Tibial nerve (tissue), 4 donors: ENCODE results near the gene ARID1B. TPM values are rescaled to one million over a fixed set of nuclear protein-coding genes. Genes with fewer than 3 reads are reported as not detected.

Experiments
- DNase-seq, 2 donors: peaks; one replicate each; pipeline ENCODE4 v3.0.0-alpha.2; 2019; ENCODE audit warnings: low spot score in 2 of 2
- H3K27ac ChIP-seq, 4 donors: fragments of 200-600 bp; sonication (generic) in 3 of 4; one replicate each; pipeline ENCODE4 v1.5.1; 2017 to 2019; ENCODE audit warnings: mild to moderate bottlenecking in 1 of 4
- H3K27me3 ChIP-seq, 2 donors: fragments of 200-600 bp; sonication (generic) in 1 of 2; one replicate each; pipeline versions ENCODE4 v1.5.1 to v1.6.0; 2017 to 2019
- H3K36me3 ChIP-seq, 3 donors: fragments of 200-600 bp; sonication (generic); one replicate each; pipeline ENCODE4 v1.5.1; 2018 to 2019
- H3K4me1 ChIP-seq, 4 donors: fragments of 200-600 bp; sonication (generic) in 3 of 4; one replicate each; pipeline ENCODE4 v1.5.1; 2017 to 2019
- H3K4me3 ChIP-seq, 4 donors: fragments of 200-600 bp; sonication (generic) in 3 of 4; one replicate each; pipeline ENCODE4 v1.5.1; 2017 to 2019; ENCODE audit warnings: mild to moderate bottlenecking in 1 of 4, moderate library complexity in 1 of 4
- H3K9me3 ChIP-seq, 4 donors: fragments of 200-600 bp; sonication (generic) in 3 of 4; one replicate each; pipeline ENCODE4 v1.5.1; 2017 to 2019
- EP300 ChIP-seq, 2 donors: sonication (generic); formaldehyde crosslinking; IDR thresholded peaks; one replicate each; pipeline ENCODE4 v1.6.1; 2017; ENCODE audit warnings: antibody characterized with exemption in 2 of 2, mild to moderate bottlenecking in 1 of 2
- POLR2A ChIP-seq, 2 donors: fragments of 450-650 bp; IDR thresholded peaks; one replicate each; pipeline ENCODE4 v1.6.1; 2017; ENCODE audit warnings: antibody characterized with exemption in 2 of 2, mild to moderate bottlenecking in 2 of 2, moderate library complexity in 2 of 2
- WGBS, 2 donors: methylation state at CpG; one replicate each; pipeline ENCODE4 v1.1.5; 2018; 5-methylcytosine and 5-hydroxymethylcytosine counted together
- total RNA-seq, 4 donors: library from RNA; depleted of rRNA; stranded (reverse); fragments of >200 nt; gene quantifications; one replicate each; pipeline ENCODE4 v1.1.0, GENCODE V29; 2016
- TF ChIP-seq, protein P1 (sequence below), 5 experiments: fragments of 200-600 bp in 3 of 5; fragments of 450-650 bp in 2 of 5; sonication (generic) in 3 of 5; IDR thresholded peaks; one replicate each; pipeline ENCODE4 v1.5.1; 2016 to 2019; ENCODE audit warnings: antibody characterized with exemption in 5 of 5, mild to moderate bottlenecking in 3 of 5, moderate library complexity in 2 of 5

ARID1B gene
- total RNA-seq, 4 donors from 2014 or later, result 91.5 to 123 (median 110) TPM

DNA sequence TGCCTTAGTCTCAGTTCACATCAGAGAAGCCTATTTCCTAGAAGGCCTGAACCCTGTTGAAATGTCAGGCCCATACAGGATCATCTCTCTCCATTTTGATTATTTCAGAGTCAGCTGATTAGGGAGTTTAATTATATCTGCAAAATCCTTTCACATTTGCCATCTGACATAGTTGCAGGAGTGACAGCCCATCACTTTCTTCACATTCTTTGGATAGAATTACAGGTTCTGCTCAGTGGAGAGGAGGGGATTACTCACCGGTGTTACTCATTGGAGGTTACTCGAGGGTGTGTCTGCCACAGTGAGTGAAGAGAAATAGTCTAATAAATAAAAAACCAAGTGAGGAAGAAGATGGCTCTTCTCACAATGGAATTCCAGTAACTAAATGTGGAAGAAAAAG, 329.3 kb downstream of the ARID1B start:
- H3K36me3 ChIP-seq, result peaks cover 0 to 12% (median 0%) of the 10 kb centered on the region in 3 donors
- H3K9me3 ChIP-seq, result no peaks in the 10 kb centered on the region
- WGBS, 2 donors, result 91 to 92% methylated on average over 2 of the region's 2 CpGs

DNA sequence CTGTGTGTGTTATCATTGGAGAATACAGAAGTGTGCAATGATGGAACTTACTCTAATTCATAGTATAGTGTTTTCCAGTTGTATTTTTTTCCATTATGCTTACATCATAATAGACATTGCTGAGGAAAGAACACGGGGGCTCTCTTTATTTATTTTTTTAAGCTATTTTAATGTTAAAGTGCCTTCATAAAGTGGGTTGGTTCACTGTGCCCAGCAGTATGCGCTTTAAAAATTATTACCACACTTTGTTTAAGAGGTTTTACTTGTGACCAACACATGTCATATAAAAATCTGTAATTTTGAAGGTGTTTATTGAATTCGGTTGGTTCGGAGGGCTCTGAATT, 330.4 kb downstream of the ARID1B start:
- DNase-seq, result no peak
- Histone ChIP-seq H3K4me1 (peaks cover 0 to 24% (median 6%) of the 10 kb centered on the region in 4 donors), H3K36me3 (peaks cover 0 to 20% (median 0%) of the 10 kb centered on the region in 3 donors), H3K9me3 (no peaks in the 10 kb centered on the region), H3K27ac (peak overlapping the region in 1 of 4 donors; percentile 60), H3K27me3 (no peaks in the 10 kb centered on the region), H3K4me3 (no peak overlapping the region)
- 57 to 60% methylated on average over 4 of the region's 4 CpGs for WGBS, 2 donors
- no peak for TF ChIP-seq POLR2A (IDR thresholded peaks at IDR 0.05)
- TF ChIP-seq, protein P1, sequence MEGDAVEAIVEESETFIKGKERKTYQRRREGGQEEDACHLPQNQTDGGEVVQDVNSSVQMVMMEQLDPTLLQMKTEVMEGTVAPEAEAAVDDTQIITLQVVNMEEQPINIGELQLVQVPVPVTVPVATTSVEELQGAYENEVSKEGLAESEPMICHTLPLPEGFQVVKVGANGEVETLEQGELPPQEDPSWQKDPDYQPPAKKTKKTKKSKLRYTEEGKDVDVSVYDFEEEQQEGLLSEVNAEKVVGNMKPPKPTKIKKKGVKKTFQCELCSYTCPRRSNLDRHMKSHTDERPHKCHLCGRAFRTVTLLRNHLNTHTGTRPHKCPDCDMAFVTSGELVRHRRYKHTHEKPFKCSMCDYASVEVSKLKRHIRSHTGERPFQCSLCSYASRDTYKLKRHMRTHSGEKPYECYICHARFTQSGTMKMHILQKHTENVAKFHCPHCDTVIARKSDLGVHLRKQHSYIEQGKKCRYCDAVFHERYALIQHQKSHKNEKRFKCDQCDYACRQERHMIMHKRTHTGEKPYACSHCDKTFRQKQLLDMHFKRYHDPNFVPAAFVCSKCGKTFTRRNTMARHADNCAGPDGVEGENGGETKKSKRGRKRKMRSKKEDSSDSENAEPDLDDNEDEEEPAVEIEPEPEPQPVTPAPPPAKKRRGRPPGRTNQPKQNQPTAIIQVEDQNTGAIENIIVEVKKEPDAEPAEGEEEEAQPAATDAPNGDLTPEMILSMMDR (IDR thresholded peaks at IDR 0.05), result no peak
- no peak for TF ChIP-seq EP300 (IDR thresholded peaks at IDR 0.05)

More for the DNA sequence above, 329.3 kb downstream of the ARID1B start:
- Histone ChIP-seq H3K4me3 (no peak overlapping the region), H3K4me1 (peaks cover 0 to 24% (median 6%) of the 10 kb centered on the region in 4 donors), H3K27ac (no peak overlapping the region), H3K27me3 (no peaks in the 10 kb centered on the region)
- no peak for TF ChIP-seq EP300 (IDR thresholded peaks at IDR 0.05)
- TF ChIP-seq, protein P1 (IDR thresholded peaks at IDR 0.05), result no peak
- TF ChIP-seq POLR2A (IDR thresholded peaks at IDR 0.05), result no peak
- DNase-seq, result no peak

DNA sequence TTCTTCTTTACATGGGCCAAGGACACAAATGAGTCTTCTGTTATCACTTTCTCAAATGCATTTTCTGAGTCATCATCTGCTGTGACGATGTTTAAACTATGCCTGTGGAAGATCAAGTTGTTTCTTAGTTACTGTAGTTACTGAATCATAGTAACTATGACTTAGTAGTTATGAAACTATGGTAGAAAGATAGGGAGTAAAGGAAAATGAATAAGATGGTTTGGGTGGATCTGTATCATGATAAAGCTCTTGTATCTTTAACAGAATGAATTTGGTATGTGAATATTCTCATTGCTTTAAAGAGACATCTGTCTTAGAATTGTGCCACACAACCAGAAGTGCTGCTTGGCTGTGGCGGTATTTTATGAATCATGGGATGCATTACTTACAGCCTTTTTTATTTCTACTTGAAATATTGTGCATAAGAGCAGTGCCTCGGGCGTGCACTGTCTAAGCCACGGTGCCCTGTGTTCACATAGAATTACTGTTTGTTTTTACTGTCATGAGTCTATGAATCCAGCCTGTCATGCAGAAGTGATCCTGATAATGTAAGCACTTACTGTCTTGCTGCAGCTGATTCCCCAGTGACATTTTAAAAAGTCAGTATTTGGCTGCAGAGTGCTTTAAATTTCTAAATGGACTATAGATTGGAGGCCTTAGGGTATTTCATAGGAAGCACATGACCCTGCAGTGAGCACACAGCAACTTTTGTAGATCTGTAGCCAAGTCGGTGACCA, 330.9 kb downstream of the ARID1B start:
- Histone ChIP-seq H3K27ac (peak overlapping the region in 1 of 4 donors; percentile 60), H3K27me3 (no peaks in the 10 kb centered on the region), H3K4me1 (peaks cover 0 to 24% (median 6%) of the 10 kb centered on the region in 4 donors), H3K9me3 (no peaks in the 10 kb centered on the region), H3K36me3 (peaks cover 0 to 23% (median 0%) of the 10 kb centered on the region in 3 donors), H3K4me3 (no peak overlapping the region)
- WGBS, 2 donors, result 27 to 33% methylated on average over 6 of the region's 6 CpGs
- no peak for DNase-seq
- TF ChIP-seq, protein P1 (IDR thresholded peaks at IDR 0.05), result no peak
- TF ChIP-seq EP300 (IDR thresholded peaks at IDR 0.05), result no peak
- TF ChIP-seq POLR2A (IDR thresholded peaks at IDR 0.05), result no peak

DNA sequence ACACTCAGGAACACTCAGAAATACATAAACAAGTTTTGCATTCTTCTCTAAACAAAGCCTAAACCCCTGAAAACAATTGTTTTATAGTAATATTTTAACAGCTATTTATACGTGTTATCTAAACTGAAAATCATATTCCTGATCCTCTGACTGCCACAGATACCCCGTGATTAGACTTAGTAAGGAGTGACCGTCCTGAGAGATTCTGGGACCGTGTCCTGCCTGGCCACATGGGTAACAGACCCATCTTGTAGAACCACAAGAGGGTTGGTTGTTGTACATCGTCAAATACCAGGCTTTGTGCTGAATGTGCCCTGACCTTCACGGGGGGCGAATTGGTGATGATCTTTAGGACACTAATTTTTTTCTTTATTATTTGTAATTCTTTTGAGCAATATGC, 331.7 kb downstream of the ARID1B start:
- Histone ChIP-seq H3K9me3 (no peaks in the 10 kb centered on the region), H3K4me1 (peaks cover 0 to 24% (median 6%) of the 10 kb centered on the region in 4 donors), H3K27me3 (no peaks in the 10 kb centered on the region), H3K36me3 (peaks cover 0 to 31% (median 0%) of the 10 kb centered on the region in 3 donors), H3K4me3 (no peak overlapping the region), H3K27ac (peak overlapping the region in 2 of 4 donors; percentile 4 to 60)
- whole genome bisulfite sequencing, 2 donors, result 49 to 72% methylated on average over 7 of the region's 7 CpGs
- TF ChIP-seq, protein P1 (IDR thresholded peaks at IDR 0.05), result no peak
- TF ChIP-seq EP300 (IDR thresholded peaks at IDR 0.05) (no peak), POLR2A (IDR thresholded peaks at IDR 0.05) (no peak)
- DNase-seq, result no peak

DNA sequence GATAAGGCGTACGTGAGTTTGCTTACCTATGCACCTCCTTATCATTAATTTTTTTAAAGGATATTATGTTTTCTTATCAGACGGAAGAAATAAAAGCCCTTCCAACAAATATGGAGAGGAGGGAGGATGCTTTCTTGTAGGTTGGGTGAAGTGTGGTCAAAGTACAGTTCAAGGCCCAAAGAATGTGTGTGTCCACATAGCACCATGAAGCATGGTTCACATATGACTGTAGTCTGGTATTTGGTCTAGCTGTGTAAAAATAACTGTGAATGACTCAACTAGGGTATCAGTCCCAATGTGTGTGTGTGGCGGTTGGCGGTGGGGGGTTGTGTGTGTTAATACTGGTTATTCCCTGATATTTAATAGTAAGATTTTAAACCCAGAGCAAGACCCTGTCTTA, 333.4 kb downstream of the ARID1B start:
- TF ChIP-seq, protein P1 (IDR thresholded peaks at IDR 0.05), result no peak
- Histone ChIP-seq H3K4me1 (peaks cover 0 to 24% (median 6%) of the 10 kb centered on the region in 4 donors), H3K4me3 (no peak overlapping the region), H3K27me3 (no peaks in the 10 kb centered on the region), H3K9me3 (no peaks in the 10 kb centered on the region), H3K36me3 (peaks cover 0 to 37% (median 0%) of the 10 kb centered on the region in 3 donors), H3K27ac (no peak overlapping the region)
- DNase-seq, result no peak
- 95 to 97% methylated on average over 5 of the region's 5 CpGs for WGBS, 2 donors
